GM18907 (cell line): ENCODE results near the gene TRIM7.
"Not testable (repeated sequence)": the region's sequence is repeated elsewhere in the genome, so short reads cannot be mapped to it uniquely, and the experiment has no call there.

Source experiments
- ATAC-seq: cut with Tn5 transposase; IDR thresholded peaks from one replicate; pipeline ENCODE4 v1.9.1; 2021; ENCODE audit warnings: mild to moderate bottlenecking, moderate library complexity; ENCODE audit not compliant: unreplicated experiment

Gene TRIM7

GRCh38 chr5:181176254-181176952 is 28.6 kb downstream of the TRIM7 start:
- no peak for ATAC-seq

GRCh38 chr5:181173420-181174342 is 31.3 kb downstream of the TRIM7 start:
- ATAC-seq, result peak; percentile 60

- ATAC-seq, result peak; percentile 35
These were observed 32.0 kb downstream of the TRIM7 start for GRCh38 chr5:181173027-181173419.

GRCh38 chr5:181171782-181172181 is 33.2 kb downstream of the TRIM7 start:
- ATAC-seq, result no peak

GRCh38 chr5:181170996-181171395 is 34.0 kb downstream of the TRIM7 start:
- ATAC-seq, result no peak

- ATAC-seq, result no peak
These were observed 34.7 kb downstream of the TRIM7 start for GRCh38 chr5:181170237-181170825.

GRCh38 chr5:181169459-181170236 is 35.3 kb downstream of the TRIM7 start:
- not testable (repeated sequence) for ATAC-seq

GRCh38 chr5:181168595-181169118 is 36.3 kb downstream of the TRIM7 start:
- ATAC-seq, result no peak

GRCh38 chr5:181167814-181168488 is 37.0 kb downstream of the TRIM7 start:
- ATAC-seq, result no peak

- no peak for ATAC-seq
These were observed 37.9 kb downstream of the TRIM7 start for GRCh38 chr5:181166812-181167733.

- no peak for ATAC-seq
These were observed 40.7 kb downstream of the TRIM7 start for GRCh38 chr5:181164076-181164952.

GRCh38 chr5:181163487-181164075 is 41.4 kb downstream of the TRIM7 start:
- no peak for ATAC-seq

GRCh38 chr5:181161534-181162175 is 43.3 kb downstream of the TRIM7 start:
- peak; percentile 12 for ATAC-seq

GRCh38 chr5:181160755-181161533 is 44.1 kb downstream of the TRIM7 start:
- peak; percentile 30 for ATAC-seq

- ATAC-seq, result peak; percentile 65
These were observed 44.7 kb downstream of the TRIM7 start for GRCh38 chr5:181160152-181160754.
